Testis (tissue), 3 donors: ENCODE measurements around the gene ANO6. TPM values are rescaled to one million over a fixed set of nuclear protein-coding genes. Genes with fewer than 3 reads are reported as not detected.

Source experiments
- DNase-seq: peaks from one replicate; pipeline ENCODE4 v3.0.0-alpha.2; 2019
- H3K27ac ChIP-seq, 2 donors: fragments of 200-600 bp; sonication (generic); one replicate each; pipeline ENCODE4 v1.5.1; 2019
- H3K27me3 ChIP-seq: fragments of 200-600 bp; sonication (generic); one replicate; pipeline ENCODE4 v1.5.1; 2019
- H3K36me3 ChIP-seq: fragments of 200-600 bp; sonication (generic); one replicate; pipeline ENCODE4 v1.5.1; 2017; ENCODE audit warnings: low read depth; ENCODE audit errors: missing control alignments
- H3K4me1 ChIP-seq: fragments of 200-600 bp; sonication (generic); one replicate; pipeline ENCODE4 v1.5.1; 2019
- H3K4me3 ChIP-seq, 2 donors: fragments of 200-600 bp; sonication (generic); one replicate each; pipeline ENCODE4 v1.5.1; 2017 to 2019
- H3K9me3 ChIP-seq: fragments of 200-600 bp; sonication (generic); one replicate; pipeline ENCODE4 v1.5.1; 2017
- POLR2A ChIP-seq: fragments of 450-650 bp; IDR thresholded peaks from one replicate; pipeline ENCODE4 v1.6.1; 2017; ENCODE audit warnings: antibody characterized with exemption, mild to moderate bottlenecking, moderate library complexity
- WGBS, 2 donors: methylation state at CpG; one replicate each; pipeline ENCODE4 v1.1.5; 2018; 5-methylcytosine and 5-hydroxymethylcytosine counted together
- intact Hi-C: fragments of 100-400 bp; cut with DNase I; formaldehyde crosslinking; loops from one replicate; pipeline ENCODE4 v1.15.1; 2023; ENCODE audit warnings: low total_unique reads
- polyA plus RNA-seq: library from polyadenylated mRNA; stranded (reverse); fragments of 350-450 nt; fragmentation: Illumina TruSeq; extraction: RNeasy Lipid Tissue Mini Kit (QIAGEN cat#74804); gene quantifications from one replicate; pipeline ENCODE4 v1.2.3, GENCODE V29; 2014; ENCODE audit warnings: low read depth, low replicate concordance; ENCODE audit not compliant: insufficient read depth
- total RNA-seq, 2 donors: library from RNA; depleted of rRNA; stranded (reverse); fragments of >200 nt; gene quantifications; one replicate each; pipeline ENCODE4 v1.2.3, GENCODE V29; 2016
- TF ChIP-seq, protein P1 (sequence below), 3 experiments: fragments of 450-650 bp in 2 of 3; fragments of 200-600 bp in 1 of 3; sonication (generic) in 1 of 3; IDR thresholded peaks; one replicate each; pipeline ENCODE4 v1.5.1; 2016 to 2019; ENCODE audit warnings: antibody characterized with exemption in 3 of 3, mild to moderate bottlenecking in 2 of 3, moderate library complexity in 1 of 3

ANO6 gene
- total and polyA plus RNA-seq, 3 donors from 2014 or later, result 33.1 to 75.7 (median 58.0) TPM

GRCh38 chr12:45419317-45419814 lies 203.5 kb downstream of the ANO6 start:
- DNase-seq, result no peak
- Histone ChIP-seq H3K4me1 (no peaks in the 10 kb centered on the region), H3K9me3 (no peaks in the 10 kb centered on the region), H3K27ac (no peak overlapping the region), H3K4me3 (no peak overlapping the region), H3K36me3 (no peaks in the 10 kb centered on the region), H3K27me3 (no peaks in the 10 kb centered on the region)
- WGBS, 2 donors, result 82 to 89% methylated on average over 1 of the region's 1 CpG
- TF ChIP-seq, protein P1, sequence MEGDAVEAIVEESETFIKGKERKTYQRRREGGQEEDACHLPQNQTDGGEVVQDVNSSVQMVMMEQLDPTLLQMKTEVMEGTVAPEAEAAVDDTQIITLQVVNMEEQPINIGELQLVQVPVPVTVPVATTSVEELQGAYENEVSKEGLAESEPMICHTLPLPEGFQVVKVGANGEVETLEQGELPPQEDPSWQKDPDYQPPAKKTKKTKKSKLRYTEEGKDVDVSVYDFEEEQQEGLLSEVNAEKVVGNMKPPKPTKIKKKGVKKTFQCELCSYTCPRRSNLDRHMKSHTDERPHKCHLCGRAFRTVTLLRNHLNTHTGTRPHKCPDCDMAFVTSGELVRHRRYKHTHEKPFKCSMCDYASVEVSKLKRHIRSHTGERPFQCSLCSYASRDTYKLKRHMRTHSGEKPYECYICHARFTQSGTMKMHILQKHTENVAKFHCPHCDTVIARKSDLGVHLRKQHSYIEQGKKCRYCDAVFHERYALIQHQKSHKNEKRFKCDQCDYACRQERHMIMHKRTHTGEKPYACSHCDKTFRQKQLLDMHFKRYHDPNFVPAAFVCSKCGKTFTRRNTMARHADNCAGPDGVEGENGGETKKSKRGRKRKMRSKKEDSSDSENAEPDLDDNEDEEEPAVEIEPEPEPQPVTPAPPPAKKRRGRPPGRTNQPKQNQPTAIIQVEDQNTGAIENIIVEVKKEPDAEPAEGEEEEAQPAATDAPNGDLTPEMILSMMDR (IDR thresholded peaks at IDR 0.05), result no peak
- no peak for TF ChIP-seq POLR2A
- intact Hi-C loops, result no loop called here

DNA sequence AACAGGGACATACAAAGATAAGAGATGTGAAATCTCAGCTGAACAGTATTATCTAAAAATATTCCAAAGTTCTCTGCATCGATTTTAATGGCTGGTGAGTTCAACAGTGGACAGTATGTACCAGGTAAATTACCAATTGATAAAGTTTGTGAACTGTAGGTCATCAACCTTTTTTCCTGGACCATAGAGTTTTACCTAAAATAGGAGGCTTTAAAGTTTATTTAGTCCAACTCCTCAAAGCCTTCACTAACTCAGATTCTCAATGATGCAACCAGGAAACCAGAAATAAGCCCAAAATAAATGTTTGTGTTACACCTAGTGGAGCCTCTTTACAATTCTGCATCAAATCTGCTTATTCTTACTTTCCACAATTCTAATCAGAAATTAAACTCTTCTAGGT lies 205.8 kb downstream of the ANO6 start:
- Histone ChIP-seq H3K27me3 (no peaks in the 10 kb centered on the region), H3K9me3 (no peaks in the 10 kb centered on the region), H3K36me3 (no peaks in the 10 kb centered on the region), H3K27ac (no peak overlapping the region), H3K4me3 (no peak overlapping the region), H3K4me1 (no peaks in the 10 kb centered on the region)
- no peak for DNase-seq
- WGBS, 2 donors, result 83 to 93% methylated on average over 1 of the region's 1 CpG
- intact Hi-C loops, result no loop called here
- TF ChIP-seq, protein P1 (IDR thresholded peaks at IDR 0.05), result no peak
- no peak for TF ChIP-seq POLR2A

DNA sequence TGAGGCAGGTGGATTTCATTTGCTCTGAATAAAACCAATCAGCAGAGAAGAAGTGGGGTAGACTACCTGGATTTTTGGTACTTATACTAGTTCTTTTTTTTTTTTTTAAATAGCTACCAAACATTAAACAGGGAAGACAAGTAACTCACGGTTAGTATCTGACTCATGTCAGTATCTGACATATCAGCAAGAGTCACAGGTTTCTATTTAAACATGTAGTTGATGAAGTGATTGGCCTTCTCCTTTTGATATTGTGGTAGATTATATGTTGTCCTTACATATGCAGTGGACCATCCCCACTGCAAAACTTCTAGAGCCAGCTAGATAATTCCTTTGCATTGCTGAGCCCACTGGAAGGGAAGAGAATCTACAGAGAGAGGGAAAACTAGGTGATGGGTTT lies 208.0 kb downstream of the ANO6 start:
- Histone ChIP-seq H3K9me3 (no peaks in the 10 kb centered on the region), H3K36me3 (no peaks in the 10 kb centered on the region), H3K27me3 (no peaks in the 10 kb centered on the region), H3K4me3 (no peak overlapping the region), H3K27ac (no peak overlapping the region), H3K4me1 (no peaks in the 10 kb centered on the region)
- DNase-seq, result no peak
- intact Hi-C loops, result no loop called here
- WGBS, 2 donors, result 96 to 100% methylated on average over 1 of the region's 1 CpG
- TF ChIP-seq, protein P1 (IDR thresholded peaks at IDR 0.05), result no peak
- TF ChIP-seq POLR2A, result no peak

GRCh38 chr12:45425426-45425825 lies 209.5 kb downstream of the ANO6 start:
- H3K36me3 ChIP-seq, result no peaks in the 10 kb centered on the region
- 95 to 96% methylated on average over 4 of the region's 4 CpGs for WGBS, 2 donors
- no peaks in the 10 kb centered on the region for H3K9me3 ChIP-seq

GRCh38 chr12:45426294-45426693 lies 210.4 kb downstream of the ANO6 start:
- 75 to 78% methylated on average over 4 of the region's 4 CpGs for WGBS, 2 donors

More at GRCh38 chr12:45425426-45425825, 209.5 kb downstream of the ANO6 start:
- intact Hi-C loops, result no loop called here
- TF ChIP-seq, protein P1 (IDR thresholded peaks at IDR 0.05), result no peak
- Histone ChIP-seq H3K27me3 (no peaks in the 10 kb centered on the region), H3K4me1 (no peaks in the 10 kb centered on the region), H3K27ac (no peak overlapping the region), H3K4me3 (no peak overlapping the region)
- DNase-seq, result no peak

More at GRCh38 chr12:45426294-45426693, 210.4 kb downstream of the ANO6 start:
- no peaks in the 10 kb centered on the region for H3K9me3 ChIP-seq
- H3K4me3 ChIP-seq, result no peak overlapping the region
- no peak for TF ChIP-seq POLR2A
- TF ChIP-seq, protein P1 (IDR thresholded peaks at IDR 0.05), result no peak
- H3K27ac ChIP-seq, result no peak overlapping the region
- H3K36me3 ChIP-seq, result no peaks in the 10 kb centered on the region
- no peak for DNase-seq
- intact Hi-C loops, result no loop called here
- H3K27me3 ChIP-seq, result no peaks in the 10 kb centered on the region
- H3K4me1 ChIP-seq, result no peaks in the 10 kb centered on the region
